IPS-15b (cell line): Measurements from ENCODE around the gene FREM2.

ENCODE experiments used
- H3K27me3 ChIP-seq: one replicate; pipeline ENCODE4 v1.6.1; 2013; ENCODE audit warnings: low read length; ENCODE audit not compliant: control insufficient read depth, insufficient read depth
- H3K36me3 ChIP-seq: one replicate; pipeline ENCODE4 v1.6.1; 2013; ENCODE audit warnings: low read length; ENCODE audit not compliant: control insufficient read depth, insufficient read depth
- H3K4me1 ChIP-seq: one replicate; pipeline ENCODE4 v1.6.1; 2013; ENCODE audit warnings: mild to moderate bottlenecking, low read length; ENCODE audit not compliant: control insufficient read depth, insufficient read depth
- H3K4me3 ChIP-seq: one replicate; pipeline ENCODE4 v1.5.1; 2013; ENCODE audit warnings: low read depth, low read length
- H3K9ac ChIP-seq: one replicate; pipeline ENCODE4 v1.6.1; 2013; ENCODE audit warnings: low read depth, mild to moderate bottlenecking, low read length
- H3K9me3 ChIP-seq: one replicate; pipeline ENCODE4 v1.6.1; 2013; ENCODE audit warnings: mild to moderate bottlenecking, low read length; ENCODE audit not compliant: control insufficient read depth, insufficient read depth

Gene FREM2

DNA sequence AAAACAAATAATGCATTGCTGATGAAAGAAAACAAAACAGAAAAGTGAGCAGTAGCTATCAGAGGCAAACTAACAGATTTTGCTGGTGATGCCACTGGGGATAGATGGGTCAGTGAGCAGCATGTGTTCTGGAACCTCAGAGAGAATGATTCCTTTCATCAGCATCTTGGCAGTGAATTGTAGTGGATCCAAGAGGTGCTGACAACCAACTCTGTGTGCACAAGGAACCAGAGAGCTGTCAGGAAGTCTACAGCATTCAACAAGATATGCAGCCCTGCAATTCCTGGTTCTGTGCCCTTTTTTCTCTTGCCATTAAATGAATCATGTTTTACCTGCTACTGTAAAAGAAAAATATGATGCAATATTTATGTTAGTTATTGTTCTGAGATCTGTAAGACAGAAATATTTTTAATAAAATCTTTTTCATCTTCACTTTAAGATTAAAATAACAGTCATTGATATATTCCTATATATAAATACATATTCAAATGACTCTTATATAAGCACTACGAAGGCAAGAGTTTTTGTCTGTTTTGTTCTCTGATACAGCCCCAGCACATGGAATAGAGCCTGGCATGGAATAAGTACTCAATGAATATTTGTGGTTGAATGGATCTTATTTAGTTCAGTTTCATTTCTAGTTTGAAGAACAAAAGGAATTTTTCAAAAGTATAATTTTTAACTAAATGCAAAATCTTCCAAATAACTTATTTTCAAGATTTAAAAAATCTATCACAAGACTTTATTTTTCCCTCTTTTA is 80.8 kb downstream of the FREM2 start:
- H3K27me3 ChIP-seq = no peaks in the 10 kb centered on the region
- H3K36me3 ChIP-seq = no peaks in the 10 kb centered on the region
- no peak overlapping the region for H3K4me3 ChIP-seq
- no peak overlapping the region for H3K9ac ChIP-seq
- peaks cover 10% of the 10 kb centered on the region for H3K4me1 ChIP-seq
- H3K9me3 ChIP-seq = no peaks in the 10 kb centered on the region

DNA sequence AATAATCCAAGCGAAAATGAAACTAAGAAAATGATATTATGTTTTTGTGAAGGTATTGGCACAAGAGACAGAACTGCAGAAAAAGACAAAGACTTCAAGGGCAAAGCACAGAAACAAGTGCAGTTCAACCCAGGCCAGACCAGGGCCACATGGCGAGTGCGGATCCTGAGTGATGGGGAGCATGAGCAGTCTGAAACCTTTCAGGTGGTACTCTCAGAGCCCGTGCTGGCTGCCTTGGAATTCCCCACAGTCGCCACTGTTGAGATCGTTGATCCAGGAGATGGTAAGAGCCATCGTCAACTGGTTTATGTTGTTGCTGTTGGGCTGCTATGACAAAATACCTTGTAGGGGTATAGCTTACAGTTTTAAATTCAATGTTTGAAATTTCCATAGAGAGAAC is 82.6 kb downstream of the FREM2 start:
- Histone ChIP-seq H3K4me3 (no peak overlapping the region), H3K9ac (no peak overlapping the region), H3K4me1 (peaks cover 7% of the 10 kb centered on the region), H3K36me3 (no peaks in the 10 kb centered on the region), H3K27me3 (no peaks in the 10 kb centered on the region), H3K9me3 (no peaks in the 10 kb centered on the region)

DNA sequence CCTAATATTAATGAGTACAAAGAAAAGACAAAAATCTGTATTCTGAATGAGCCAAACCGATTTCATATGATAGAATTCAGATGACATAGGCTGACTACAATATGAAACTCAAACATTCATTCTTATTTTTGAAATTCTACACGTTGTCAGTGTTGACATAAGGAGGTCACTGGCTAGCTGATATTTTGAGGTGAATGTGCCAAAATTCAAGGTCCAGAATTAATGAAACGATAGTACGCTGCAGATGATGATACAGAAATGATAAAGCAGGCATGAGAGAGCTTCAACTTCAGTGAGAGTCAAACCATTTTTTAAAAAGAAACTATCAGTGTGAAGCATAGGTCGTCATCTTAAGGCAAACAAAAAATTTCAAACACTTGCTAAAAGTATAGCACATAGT is 88.2 kb downstream of the FREM2 start:
- Histone ChIP-seq H3K27me3 (no peaks in the 10 kb centered on the region), H3K4me1 (peaks cover 7% of the 10 kb centered on the region), H3K4me3 (no peak overlapping the region), H3K9me3 (no peaks in the 10 kb centered on the region), H3K36me3 (no peaks in the 10 kb centered on the region), H3K9ac (no peak overlapping the region)

DNA sequence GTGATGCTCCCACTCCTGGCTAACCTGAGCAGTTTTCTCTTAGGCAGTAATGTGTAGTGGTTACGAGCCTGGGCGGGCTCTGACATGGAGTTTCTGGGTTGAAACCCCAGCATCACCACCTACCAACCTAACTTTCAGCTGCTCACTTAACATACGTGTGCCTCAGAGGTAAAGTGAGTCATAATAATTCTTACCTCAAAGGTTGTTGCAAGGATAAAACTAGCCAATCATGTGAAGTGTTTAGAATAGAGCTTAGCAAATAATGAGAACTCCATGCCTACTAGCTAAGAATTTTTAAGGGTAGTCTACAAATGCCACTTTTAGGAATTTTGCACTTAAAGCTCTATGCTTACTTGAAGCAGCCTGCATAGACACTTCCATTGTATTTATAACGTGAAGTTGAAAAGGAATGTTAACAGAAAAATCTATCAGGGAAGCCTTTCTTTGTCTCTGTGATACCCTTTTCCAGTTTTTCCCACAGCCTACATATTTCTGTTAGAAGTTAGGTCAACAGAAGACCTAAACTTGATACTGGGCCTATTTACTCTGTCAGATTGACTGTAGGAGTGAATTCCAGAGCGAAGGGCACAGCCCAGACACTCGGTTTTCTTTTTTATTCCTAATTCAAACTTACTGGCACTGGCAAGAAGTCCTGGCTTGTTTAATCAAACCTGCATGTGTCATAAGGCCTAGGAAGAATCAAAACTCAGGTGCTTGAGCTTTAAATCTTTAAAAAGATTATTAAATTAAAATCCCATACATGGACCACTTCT is 90.7 kb downstream of the FREM2 start:
- no peak overlapping the region for H3K9ac ChIP-seq
- H3K4me3 ChIP-seq = no peak overlapping the region
- H3K9me3 ChIP-seq = no peaks in the 10 kb centered on the region
- H3K4me1 ChIP-seq = no peaks in the 10 kb centered on the region
- no peaks in the 10 kb centered on the region for H3K27me3 ChIP-seq
- no peaks in the 10 kb centered on the region for H3K36me3 ChIP-seq

DNA sequence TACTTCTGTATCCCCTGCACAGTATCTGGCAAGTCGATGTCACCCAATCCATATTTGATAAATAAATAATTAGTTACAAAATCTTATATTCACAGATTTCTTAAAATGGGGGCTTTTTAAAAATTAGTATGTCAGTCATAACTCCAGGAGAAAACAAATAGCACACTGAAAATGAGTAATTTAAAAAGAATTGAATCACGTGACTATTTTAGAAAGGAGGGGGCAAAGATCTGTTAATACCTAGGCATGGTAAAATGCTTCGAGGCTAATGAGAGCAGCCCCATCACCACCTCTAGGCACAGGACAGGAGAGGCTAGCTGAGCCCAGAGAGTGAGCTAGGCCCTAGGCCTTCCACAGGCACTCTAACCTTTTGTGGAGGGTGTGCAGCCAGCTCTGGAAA is 94.7 kb downstream of the FREM2 start:
- Histone ChIP-seq H3K9ac (no peak overlapping the region), H3K4me1 (no peaks in the 10 kb centered on the region), H3K36me3 (no peaks in the 10 kb centered on the region), H3K27me3 (no peaks in the 10 kb centered on the region), H3K4me3 (no peak overlapping the region), H3K9me3 (no peaks in the 10 kb centered on the region)

DNA sequence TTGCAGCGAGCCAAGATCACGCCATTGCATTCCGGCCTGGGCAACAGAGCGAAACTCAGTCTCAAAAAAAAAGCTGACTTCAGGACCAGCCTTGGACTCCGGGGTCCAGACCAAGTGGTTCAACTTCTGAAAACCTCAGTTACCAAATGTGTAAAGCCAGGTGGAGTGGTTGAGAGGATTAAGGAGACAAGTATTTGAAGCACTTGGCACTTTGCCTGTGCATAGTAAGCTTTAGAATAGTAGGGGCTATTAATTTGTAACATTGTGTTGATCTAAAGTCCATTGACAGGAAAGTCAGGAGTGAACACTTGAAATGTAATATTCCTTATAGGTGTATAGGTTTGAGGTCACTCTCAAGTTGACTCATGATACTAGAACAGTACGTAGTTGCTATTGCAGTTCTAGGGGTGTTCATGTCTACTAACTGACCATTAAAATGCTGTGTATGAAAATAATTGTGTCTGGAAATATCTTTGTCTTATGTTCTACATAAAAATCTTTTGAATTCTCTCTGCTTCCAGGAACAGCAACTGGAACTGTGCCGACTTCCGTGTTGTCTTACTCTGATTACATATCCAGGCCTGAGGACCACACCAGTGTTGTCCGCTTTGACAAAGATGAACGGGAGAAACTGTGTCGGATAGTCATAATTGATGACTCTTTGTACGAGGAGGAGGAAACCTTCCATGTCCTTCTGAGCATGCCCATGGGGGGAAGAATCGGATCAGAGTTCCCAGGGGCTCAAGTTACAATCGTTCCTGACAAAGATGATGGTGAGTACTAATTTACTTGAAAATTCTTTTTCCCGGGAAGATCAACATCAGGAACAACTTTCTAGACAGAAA is 97.4 kb downstream of the FREM2 start:
- H3K4me3 ChIP-seq = no peak overlapping the region
- no peaks in the 10 kb centered on the region for H3K27me3 ChIP-seq
- no peaks in the 10 kb centered on the region for H3K36me3 ChIP-seq
- no peak overlapping the region for H3K9ac ChIP-seq
- no peaks in the 10 kb centered on the region for H3K4me1 ChIP-seq
- H3K9me3 ChIP-seq = no peaks in the 10 kb centered on the region

DNA sequence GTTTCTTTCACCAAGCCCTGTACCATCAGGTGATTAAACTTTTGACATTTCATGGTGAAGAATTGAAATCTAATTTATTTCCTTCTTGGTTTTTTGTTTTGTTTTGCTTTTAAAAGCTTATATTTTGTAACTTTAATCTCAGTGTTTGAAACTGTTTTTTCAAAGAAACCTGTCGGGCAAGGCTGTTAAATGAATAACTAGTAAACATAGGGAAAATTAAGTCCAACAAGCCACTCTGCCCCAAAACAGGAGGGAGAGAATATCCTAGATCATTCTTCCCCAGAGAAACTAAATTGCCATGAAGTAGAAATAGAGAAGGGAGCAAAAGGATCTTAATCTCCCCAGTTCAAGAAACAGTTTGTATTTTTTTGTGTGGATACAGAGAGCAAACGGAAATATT is 98.2 kb downstream of the FREM2 start:
- Histone ChIP-seq H3K27me3 (no peaks in the 10 kb centered on the region), H3K9me3 (no peaks in the 10 kb centered on the region), H3K4me1 (no peaks in the 10 kb centered on the region), H3K9ac (no peak overlapping the region), H3K4me3 (no peak overlapping the region), H3K36me3 (no peaks in the 10 kb centered on the region)

DNA sequence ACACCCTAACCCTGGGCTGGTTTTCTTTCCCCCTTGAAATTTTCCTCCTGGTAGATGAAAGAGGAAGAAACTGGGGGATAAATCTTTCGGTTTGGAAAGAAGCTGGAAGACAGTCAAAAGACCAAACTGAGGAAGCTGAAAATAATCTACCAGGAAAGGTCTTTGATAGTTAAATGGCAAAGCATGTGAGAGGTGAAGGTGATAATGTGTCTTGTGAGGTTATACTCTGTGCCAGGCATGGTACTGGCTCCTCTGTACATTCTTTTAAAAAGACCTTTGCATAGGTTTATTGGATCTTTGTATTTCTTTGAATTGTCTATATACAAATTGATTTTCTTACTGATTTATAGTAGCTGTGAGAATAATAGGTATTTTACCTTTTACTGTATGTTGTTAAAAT is 98.6 kb downstream of the FREM2 start:
- no peaks in the 10 kb centered on the region for H3K9me3 ChIP-seq
- H3K9ac ChIP-seq = no peak overlapping the region
- no peak overlapping the region for H3K4me3 ChIP-seq
- no peaks in the 10 kb centered on the region for H3K4me1 ChIP-seq
- no peaks in the 10 kb centered on the region for H3K27me3 ChIP-seq
- no peaks in the 10 kb centered on the region for H3K36me3 ChIP-seq

DNA sequence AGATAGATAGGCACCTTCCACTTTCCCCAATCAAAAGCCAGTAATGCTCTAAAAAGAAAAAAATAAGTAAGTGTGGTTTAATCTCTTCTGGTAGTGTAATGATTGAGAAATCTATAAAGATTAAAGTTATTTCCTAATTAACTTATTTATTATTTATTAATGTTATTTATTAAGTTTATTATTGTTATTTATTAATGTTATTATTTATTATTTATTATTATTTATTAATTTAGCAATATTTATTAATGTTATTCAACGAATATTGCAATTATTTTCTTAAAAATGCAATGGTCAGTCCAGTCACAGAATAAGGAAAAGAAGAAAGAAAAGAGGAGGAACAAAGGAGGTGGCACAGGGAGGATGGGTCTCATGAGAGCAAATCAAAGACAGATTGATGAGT is 100.7 kb downstream of the FREM2 start:
- no peaks in the 10 kb centered on the region for H3K36me3 ChIP-seq
- no peaks in the 10 kb centered on the region for H3K27me3 ChIP-seq
- no peaks in the 10 kb centered on the region for H3K4me1 ChIP-seq
- no peak overlapping the region for H3K9ac ChIP-seq
- no peak overlapping the region for H3K4me3 ChIP-seq
- H3K9me3 ChIP-seq = no peaks in the 10 kb centered on the region

DNA sequence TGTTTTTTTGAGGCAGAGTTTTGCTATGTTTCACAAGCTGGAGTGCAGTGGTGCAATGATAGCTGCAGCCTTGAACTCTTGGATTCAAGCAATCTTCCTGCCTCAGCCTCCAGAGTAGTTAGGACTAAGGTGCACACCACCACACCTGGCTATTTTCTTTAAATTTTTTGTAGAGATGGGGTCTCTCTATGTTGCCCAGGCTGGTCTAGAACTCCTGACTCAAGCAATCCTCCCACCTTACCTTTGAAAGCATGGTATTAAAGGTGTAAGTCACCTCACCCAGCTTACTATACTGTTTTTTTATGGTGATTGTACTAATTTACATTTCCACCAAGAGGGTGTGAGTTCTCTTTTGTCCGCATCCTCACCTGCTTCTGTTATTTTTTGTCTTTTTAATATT is 110.0 kb downstream of the FREM2 start:
- Histone ChIP-seq H3K27me3 (no peaks in the 10 kb centered on the region), H3K4me3 (no peak overlapping the region), H3K4me1 (no peaks in the 10 kb centered on the region), H3K9ac (no peak overlapping the region), H3K9me3 (no peaks in the 10 kb centered on the region), H3K36me3 (no peaks in the 10 kb centered on the region)

DNA sequence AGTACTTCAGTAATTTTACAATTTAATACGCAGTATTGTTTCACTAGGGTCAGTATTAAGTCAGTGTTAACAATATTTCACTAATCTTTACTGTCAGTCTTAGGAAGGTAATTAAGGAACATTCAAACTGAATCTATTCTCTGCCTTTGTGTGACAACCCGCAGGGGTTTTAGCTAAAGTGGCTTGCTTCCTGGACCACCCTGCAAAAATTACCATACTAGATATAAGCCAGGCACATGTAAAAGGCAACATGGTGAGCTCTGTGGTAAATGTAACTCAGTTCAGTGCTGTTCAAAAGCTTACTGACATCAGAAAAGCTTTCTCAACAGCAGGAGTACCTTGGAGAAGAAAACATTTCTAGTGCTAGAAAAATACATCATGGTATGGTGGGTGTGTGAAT is 116.7 kb downstream of the FREM2 start:
- Histone ChIP-seq H3K36me3 (no peaks in the 10 kb centered on the region), H3K9me3 (no peaks in the 10 kb centered on the region), H3K4me1 (peaks cover 20% of the 10 kb centered on the region), H3K4me3 (no peak overlapping the region), H3K9ac (no peak overlapping the region), H3K27me3 (no peaks in the 10 kb centered on the region)
